HepG2 (cell line): ENCODE measurements around the gene CAVIN3. TPM values are rescaled to one million over a fixed set of nuclear protein-coding genes. Genes with fewer than 3 reads are reported as not detected.

Source experiments
- ATAC-seq: fragments of 200-7000 bp; cut with Tn5 transposase; 3 replicates; pipeline ENCODE4 v1.9.1; 2020; ENCODE audit warnings: mild to moderate bottlenecking, moderate library complexity
- BruUV-seq: library from RNA; stranded (reverse); fragments of 400-500 nt; replicated peaks from 2 replicates; lab custom pipeline; 2021; lab: Mats Ljungman, UMichigan
- CTCF ChIA-PET: fragments of 300-600 bp; formaldehyde crosslinking; extraction: SDS; loops from one replicate; lab custom pipeline; 2021; ENCODE audit warnings: low total read pairs, inconsistent platforms, low intra/inter-chr PET ratio; lab: Yijun Ruan, JAX
- POLR2A ChIA-PET: fragments of 350-600 bp; sonication (Branson Sonifier 250); formaldehyde crosslinking; loops from one replicate; lab custom pipeline; 2020; ENCODE audit warnings: antibody characterized with exemption, inconsistent platforms; lab: Yijun Ruan, JAX
- DNase-seq: peaks from one replicate; pipeline ENCODE4 v3.0.0-alpha.2; 2015; ENCODE audit warnings: low spot score
- FAIRE-seq: peaks from 3 replicates; lab custom pipeline; 2011; peaks lifted over from hg19 to GRCh38; lab: Jason Lieb, UNC
- H2AFZ ChIP-seq: one replicate; pipeline ENCODE4 v1.6.1; 2011; ENCODE audit warnings: low read length, inconsistent platforms
- H3K27ac ChIP-seq: fragments of 300-600 bp; 3 replicates; pipeline ENCODE4 v1.8.0; 2011; ENCODE audit warnings: mixed run types, mild to moderate bottlenecking, mixed read lengths, low read length, inconsistent platforms; ENCODE audit not compliant: insufficient read depth; ENCODE audit errors: extremely low read length
- H3K27me3 ChIP-seq, 2 experiments: fragments of 200-600 bp in 1 of 2; 2 replicates in 1 of 2; 3 replicates in 1 of 2; pipeline versions ENCODE4 v1.6.0 to v1.8.0; 2011; ENCODE audit warnings: low read length in 2 of 2, mild to moderate bottlenecking in 2 of 2, moderate library complexity in 2 of 2, inconsistent platforms in 1 of 2; ENCODE audit not compliant: insufficient read depth in 2 of 2, control insufficient read depth in 1 of 2
- H3K36me3 ChIP-seq, 2 experiments: fragments of 200-600 bp in 1 of 2; replicated peaks in 1 of 2; 2 replicates in 1 of 2; 3 replicates in 1 of 2; pipeline versions ENCODE4 v1.5.1 to v1.8.0; 2011; ENCODE audit warnings: low read length in 2 of 2, inconsistent platforms in 1 of 2; ENCODE audit not compliant: insufficient read depth in 2 of 2, control insufficient read depth in 1 of 2
- H3K4me1 ChIP-seq: 2 replicates; pipeline ENCODE4 v1.5.1; 2012; ENCODE audit warnings: low read length, inconsistent platforms; ENCODE audit not compliant: insufficient read depth
- H3K4me2 ChIP-seq: 2 replicates; pipeline ENCODE4 v1.6.0; 2011; ENCODE audit warnings: low read depth, low read length, inconsistent platforms
- H3K4me3 ChIP-seq, 3 experiments: fragments of 200-600 bp in 1 of 3; sonication (generic), shearing (Covaris generic) in 1 of 3; replicated peaks in 1 of 3; 2 replicates each; pipeline ENCODE4 v1.5.1; 2011 to 2016; ENCODE audit warnings: low read length in 3 of 3, inconsistent platforms in 2 of 3, low read depth in 2 of 3, mild to moderate bottlenecking in 2 of 3, control low read depth in 1 of 3, mixed read lengths in 1 of 3; ENCODE audit not compliant: insufficient read depth in 1 of 3
- H3K79me2 ChIP-seq: one replicate; pipeline ENCODE4 v1.6.1; 2011; ENCODE audit warnings: low read length, inconsistent platforms; ENCODE audit not compliant: insufficient read depth
- H3K9ac ChIP-seq: 2 replicates; pipeline ENCODE4 v1.6.0; 2011; ENCODE audit warnings: mild to moderate bottlenecking, low read depth, low read length, inconsistent platforms; ENCODE audit not compliant: insufficient read depth
- H3K9me3 ChIP-seq: 2 replicates; pipeline ENCODE4 v1.5.1; 2012; ENCODE audit warnings: mild to moderate bottlenecking, low read length
- H4K20me1 ChIP-seq: 2 replicates; pipeline ENCODE4 v1.6.0; 2011; ENCODE audit warnings: inconsistent platforms, mild to moderate bottlenecking, low read length, moderate library complexity; ENCODE audit not compliant: insufficient read depth
- ELF4 ChIP-seq: sonication (generic); formaldehyde crosslinking; IDR thresholded peaks from 2 replicates; pipeline ENCODE4 v1.5.0; 2020; ENCODE audit warnings: missing genetic modification reagents, mild to moderate bottlenecking, moderate library complexity, borderline replicate concordance
- ERF ChIP-seq: IDR thresholded peaks from 2 replicates; pipeline ENCODE4 v1.6.1; 2018; ENCODE audit warnings: missing biosample characterization, missing genetic modification reagents
- HNRNPH1 ChIP-seq: fragments of 200-400 bp; formaldehyde crosslinking; optimal IDR thresholded peaks from 2 replicates; pipeline ENCODE3; 2017; ENCODE audit warnings: mild to moderate bottlenecking, low read depth, low read length
- PTBP1 ChIP-seq: fragments of 200-400 bp; formaldehyde crosslinking; IDR thresholded peaks from 2 replicates; pipeline ENCODE4 v1.6.1; 2018; ENCODE audit warnings: low read length, low read depth; ENCODE audit not compliant: poor library complexity, severe bottlenecking
- SRSF4 ChIP-seq: fragments of 200-400 bp; formaldehyde crosslinking; IDR thresholded peaks from one replicate; pipeline ENCODE4 v1.6.1; 2018; ENCODE audit warnings: mild to moderate bottlenecking, low read depth, low read length, moderate library complexity; ENCODE audit not compliant: poor library complexity, severe bottlenecking
- ZFP37 ChIP-seq: sonication (generic); formaldehyde crosslinking; IDR thresholded peaks from 2 replicates; pipeline ENCODE4 v1.4.0; 2020; ENCODE audit warnings: missing genetic modification reagents, borderline replicate concordance
- ZNF124 ChIP-seq: sonication (generic); formaldehyde crosslinking; IDR thresholded peaks from 2 replicates; pipeline ENCODE4 v1.4.0; 2020; ENCODE audit warnings: missing genetic modification reagents
- ZNF136 ChIP-seq: sonication (generic); formaldehyde crosslinking; IDR thresholded peaks from 2 replicates; pipeline ENCODE4 v1.8.1; 2022; ENCODE audit warnings: low read depth, mild to moderate bottlenecking, moderate library complexity, missing genetic modification reagents
- WGBS: methylation state at CpG from one replicate; pipeline ENCODE4 v1.1.6; 2017; ENCODE audit warnings: low lambda C conversion rate; 5-methylcytosine and 5-hydroxymethylcytosine counted together
- in situ Hi-C: cut with HindIII; loops from 2 replicates; pipeline ENCODE4 v1.10.0; 2017; ENCODE audit warnings: low pct_unique_long_range_greater_than_20kb; ENCODE audit not compliant: extremely low pct_ligation_motif_present
- intact Hi-C: fragments of 100-400 bp; cut with micrococcal nuclease; formaldehyde crosslinking; loops from one replicate; pipeline ENCODE4 v1.10.0; 2022; ENCODE audit not compliant: unreplicated experiment
- polyA plus RNA-seq, 8 experiments: library from polyadenylated mRNA; depleted of rRNA in 3 of 8; stranded (reverse) in 7 of 8; unstranded in 1 of 8; fragments of >200 nt; fragmentation: Illumina TruSeq in 4 of 8; extraction: Trizol in 4 of 8; gene quantifications; 2 replicates each; pipeline versions ENCODE4 v1.2.1 to v1.2.3, GENCODE V29; 2011 to 2016; ENCODE audit warnings: low read depth in 4 of 8, missing spikeins in 1 of 8, mixed read lengths in 1 of 8; ENCODE audit not compliant: insufficient read depth in 1 of 8
- total RNA-seq, 5 experiments: library from RNA; depleted of rRNA; stranded (reverse); fragments of >200 nt; fragmentation: Illumina TruSeq; extraction: Trizol; gene quantifications; 2 replicates each; pipeline ENCODE4 v1.2.3, GENCODE V29; 2016; ENCODE audit warnings: low read depth in 1 of 5
- TF ChIP-seq, protein P1 (sequence below): sonication (generic); formaldehyde crosslinking; IDR thresholded peaks from 2 replicates; pipeline ENCODE4 v1.4.0; 2020; ENCODE audit warnings: mild to moderate bottlenecking, missing genetic modification reagents
- TF ChIP-seq, protein P2 (sequence below): sonication (generic); formaldehyde crosslinking; IDR thresholded peaks from 2 replicates; pipeline ENCODE4 v1.4.0; 2020; ENCODE audit warnings: mild to moderate bottlenecking, missing genetic modification reagents
- TF ChIP-seq, protein P3 (sequence below): sonication (generic); formaldehyde crosslinking; IDR thresholded peaks from 2 replicates; pipeline ENCODE4 v1.4.0; 2020; ENCODE audit warnings: mild to moderate bottlenecking, missing genetic modification reagents
- TF ChIP-seq, protein P4 (sequence below): sonication (generic); formaldehyde crosslinking; IDR thresholded peaks from 2 replicates; pipeline ENCODE4 v1.4.0; 2020; ENCODE audit warnings: missing genetic modification reagents; ENCODE audit errors: not compliant biosample characterization

The CAVIN3 gene
- total and polyA plus RNA-seq, 2 of the 13 experiments (the other 11 are each of a cell fraction or from before 2014, with no cell fraction given) = not detected

DNA sequence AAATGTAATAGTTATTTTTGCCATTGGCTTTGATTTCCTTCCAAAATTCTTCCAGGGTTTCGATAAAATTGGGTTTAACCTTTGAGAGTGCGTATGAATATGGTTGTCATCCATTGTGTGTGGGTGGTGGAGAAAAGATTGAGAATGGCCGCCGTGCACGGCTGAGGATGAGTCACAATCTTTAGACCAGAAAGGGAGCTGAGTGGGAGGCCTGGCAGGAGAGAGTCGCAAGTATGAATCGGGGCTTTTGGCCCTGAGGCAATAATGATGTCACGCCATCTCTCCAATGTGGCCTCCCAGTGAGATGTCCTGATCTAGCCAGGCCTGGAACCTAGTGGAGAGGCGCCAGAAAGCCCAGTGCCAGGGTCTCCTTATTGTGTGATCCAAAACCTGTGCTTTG is 36.9 kb upstream of the CAVIN3 start (continued):
- no peak for TF ChIP-seq ZNF124 (CRISPR knock-in tag)
- no peak for TF ChIP-seq ERF
- TF ChIP-seq ELF4 (CRISPR knock-in tag) = no peak
- TF ChIP-seq ZNF136 = no peak
- TF ChIP-seq, protein P1, sequence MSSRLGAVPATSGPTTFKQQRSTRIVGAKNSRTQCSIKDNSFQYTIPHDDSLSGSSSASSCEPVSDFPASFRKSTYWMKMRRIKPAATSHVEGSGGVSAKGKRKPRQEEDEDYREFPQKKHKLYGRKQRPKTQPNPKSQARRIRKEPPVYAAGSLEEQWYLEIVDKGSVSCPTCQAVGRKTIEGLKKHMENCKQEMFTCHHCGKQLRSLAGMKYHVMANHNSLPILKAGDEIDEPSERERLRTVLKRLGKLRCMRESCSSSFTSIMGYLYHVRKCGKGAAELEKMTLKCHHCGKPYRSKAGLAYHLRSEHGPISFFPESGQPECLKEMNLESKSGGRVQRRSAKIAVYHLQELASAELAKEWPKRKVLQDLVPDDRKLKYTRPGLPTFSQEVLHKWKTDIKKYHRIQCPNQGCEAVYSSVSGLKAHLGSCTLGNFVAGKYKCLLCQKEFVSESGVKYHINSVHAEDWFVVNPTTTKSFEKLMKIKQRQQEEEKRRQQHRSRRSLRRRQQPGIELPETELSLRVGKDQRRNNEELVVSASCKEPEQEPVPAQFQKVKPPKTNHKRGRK (CRISPR knock-in tag) = no peak
- TF ChIP-seq ZFP37 (CRISPR knock-in tag) = no peak
- no peak for TF ChIP-seq HNRNPH1
- TF ChIP-seq, all 625 proteins: peak for 0

DNA sequence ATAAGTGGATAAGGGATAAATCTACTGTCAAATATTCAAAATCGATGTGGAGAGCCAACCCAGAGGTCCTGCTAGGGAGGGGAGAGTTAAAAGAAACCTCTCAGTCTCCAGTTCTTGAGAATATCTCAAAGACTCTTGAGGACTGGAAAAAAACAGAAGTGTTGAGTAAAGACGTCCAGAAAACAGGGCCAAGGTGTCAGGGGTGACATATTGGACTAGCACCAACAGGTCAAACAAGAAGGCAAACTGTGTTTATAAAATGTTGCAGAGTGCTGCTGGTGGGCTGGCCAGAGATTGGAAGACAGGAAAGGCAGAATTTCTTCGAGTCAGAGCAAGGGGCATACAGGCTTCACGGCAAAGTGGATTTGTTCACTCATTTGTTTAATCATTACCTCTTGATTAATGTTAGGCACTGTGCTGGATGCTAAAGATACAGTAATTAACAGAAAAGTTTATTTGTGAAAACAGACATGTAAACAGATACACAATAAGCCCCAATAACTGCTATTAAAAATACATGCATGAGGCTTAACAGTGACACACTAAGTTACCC is 36.3 kb upstream of the CAVIN3 start:
- no peak for DNase-seq
- no peak overlapping the region for H3K27ac ChIP-seq
- no peaks in the 10 kb centered on the region for H3K79me2 ChIP-seq
- TF ChIP-seq, protein P2, sequence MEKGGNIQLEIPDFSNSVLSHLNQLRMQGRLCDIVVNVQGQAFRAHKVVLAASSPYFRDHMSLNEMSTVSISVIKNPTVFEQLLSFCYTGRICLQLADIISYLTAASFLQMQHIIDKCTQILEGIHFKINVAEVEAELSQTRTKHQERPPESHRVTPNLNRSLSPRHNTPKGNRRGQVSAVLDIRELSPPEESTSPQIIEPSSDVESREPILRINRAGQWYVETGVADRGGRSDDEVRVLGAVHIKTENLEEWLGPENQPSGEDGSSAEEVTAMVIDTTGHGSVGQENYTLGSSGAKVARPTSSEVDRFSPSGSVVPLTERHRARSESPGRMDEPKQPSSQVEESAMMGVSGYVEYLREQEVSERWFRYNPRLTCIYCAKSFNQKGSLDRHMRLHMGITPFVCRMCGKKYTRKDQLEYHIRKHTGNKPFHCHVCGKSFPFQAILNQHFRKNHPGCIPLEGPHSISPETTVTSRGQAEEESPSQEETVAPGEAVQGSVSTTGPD (CRISPR knock-in tag) = no peak
- no peak for TF ChIP-seq SRSF4
- TF ChIP-seq PTBP1 = no peak
- TF ChIP-seq, protein P3, sequence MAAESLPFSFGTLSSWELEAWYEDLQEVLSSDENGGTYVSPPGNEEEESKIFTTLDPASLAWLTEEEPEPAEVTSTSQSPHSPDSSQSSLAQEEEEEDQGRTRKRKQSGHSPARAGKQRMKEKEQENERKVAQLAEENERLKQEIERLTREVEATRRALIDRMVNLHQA = no peak
- TF ChIP-seq, protein P4, sequence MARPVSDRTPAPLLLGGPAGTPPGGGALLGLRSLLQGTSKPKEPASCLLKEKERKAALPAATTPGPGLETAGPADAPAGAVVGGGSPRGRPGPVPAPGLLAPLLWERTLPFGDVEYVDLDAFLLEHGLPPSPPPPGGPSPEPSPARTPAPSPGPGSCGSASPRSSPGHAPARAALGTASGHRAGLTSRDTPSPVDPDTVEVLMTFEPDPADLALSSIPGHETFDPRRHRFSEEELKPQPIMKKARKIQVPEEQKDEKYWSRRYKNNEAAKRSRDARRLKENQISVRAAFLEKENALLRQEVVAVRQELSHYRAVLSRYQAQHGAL = no peak
- TF ChIP-seq, all 625 proteins: peak for 0
- Histone ChIP-seq H3K9me3 (no peaks in the 10 kb centered on the region), H3K4me3 (no peak overlapping the region), H3K4me2 (no peak overlapping the region), H3K27me3 (no peaks in the 10 kb centered on the region), H2AFZ (no peak overlapping the region), H3K36me3 (no peaks in the 10 kb centered on the region), H3K9ac (no peak overlapping the region), H4K20me1 (no peaks in the 10 kb centered on the region), H3K4me1 (peaks cover 22% of the 10 kb centered on the region)
- CTCF ChIA-PET = no interaction called here
- BruUV-seq = no TSS peak
- ATAC-seq = no peak
- no peak for FAIRE-seq
- intact Hi-C loops (loop anchor here (10.0 kb wide), 1 partner anchor 882 kb away; no protein-coding TSS in a partner anchor), in situ Hi-C loops (no loop called here)
- POLR2A ChIA-PET = no interaction called here
- 10% methylated on average over 4 of the region's 4 CpGs for WGBS
